H1 (cell line): ENCODE data around the gene FRZB. TPM values are rescaled to one million over a fixed set of nuclear protein-coding genes. Genes with fewer than 3 reads are reported as not detected.

ENCODE experiments used
- CTCF ChIA-PET: fragments of 300-600 bp; sonication (Branson Sonifier 250); formaldehyde crosslinking; loops from one replicate; lab custom pipeline; 2021; ENCODE audit not compliant: partially characterized antibody; lab: Charles Lee
- POLR2A ChIA-PET: fragments of 300-600 bp; sonication (Branson Sonifier 250); formaldehyde crosslinking; loops from one replicate; lab custom pipeline; 2021; ENCODE audit warnings: inconsistent platforms; ENCODE audit not compliant: partially characterized antibody; lab: Charles Lee
- DNase-seq, 2 experiments: peaks; one replicate each; pipeline versions ENCODE4 v3.0.0 to v3.0.0-alpha.2; 2010 to 2022; ENCODE audit warnings: low spot score in 2 of 2, low read depth in 1 of 2, mixed read lengths in 1 of 2
- FAIRE-seq: peaks from 2 replicates; lab custom pipeline; 2011; peaks lifted over from hg19 to GRCh38; lab: Jason Lieb, UNC
- H2AFZ ChIP-seq: 2 replicates; pipeline ENCODE4 v1.8.1; 2012; ENCODE audit warnings: low read length, inconsistent platforms
- H2AK5ac ChIP-seq: 2 replicates; pipeline ENCODE4 v1.6.1; 2013; ENCODE audit warnings: low read depth, low read length
- H2BK120ac ChIP-seq: replicated peaks from 2 replicates; pipeline ENCODE3; 2013; ENCODE audit warnings: low read depth, low read length, inconsistent platforms
- H2BK12ac ChIP-seq: 2 replicates; pipeline ENCODE4 v1.6.1; 2013; ENCODE audit warnings: low read depth, low read length
- H2BK15ac ChIP-seq: 2 replicates; pipeline ENCODE4 v1.6.1; 2013; ENCODE audit warnings: low read length
- H2BK20ac ChIP-seq: 2 replicates; pipeline ENCODE4 v1.6.1; 2013; ENCODE audit warnings: low read length
- H2BK5ac ChIP-seq: 2 replicates; pipeline ENCODE4 v1.6.1; 2013; ENCODE audit warnings: low read depth, low read length
- H3K14ac ChIP-seq: 2 replicates; pipeline ENCODE4 v1.6.1; 2013; ENCODE audit warnings: inconsistent platforms; ENCODE audit not compliant: insufficient read length
- H3K18ac ChIP-seq: 2 replicates; pipeline ENCODE4 v1.6.1; 2013; ENCODE audit warnings: low read length; ENCODE audit errors: extremely low read depth
- H3K23ac ChIP-seq: 2 replicates; pipeline ENCODE4 v1.6.1; 2013; ENCODE audit warnings: inconsistent platforms; ENCODE audit not compliant: insufficient read length
- H3K23me2 ChIP-seq: 2 replicates; pipeline ENCODE4 v1.6.1; 2013; ENCODE audit warnings: low read depth, low read length
- H3K27ac ChIP-seq: 2 replicates; pipeline ENCODE4 v1.6.1; 2011; ENCODE audit warnings: low read depth, low read length, inconsistent platforms
- H3K27me3 ChIP-seq, 4 experiments: replicated peaks in 1 of 4; 1 replicate in 1 of 4; 2 replicates in 3 of 4; pipeline versions ENCODE4 v1.6.1 to v1.8.1; 2011 to 2013; ENCODE audit warnings: low read length in 3 of 4, mild to moderate bottlenecking in 3 of 4, inconsistent platforms in 2 of 4, mixed read lengths in 2 of 4, moderate library complexity in 1 of 4; ENCODE audit not compliant: control insufficient read depth in 3 of 4, insufficient read depth in 3 of 4; ENCODE audit errors: extremely low read depth in 1 of 4
- H3K36me3 ChIP-seq, 4 experiments: 2 replicates each; pipeline versions ENCODE4 v1.6.1 to v1.8.1; 2011 to 2013; ENCODE audit warnings: mild to moderate bottlenecking in 4 of 4, low read length in 3 of 4, moderate library complexity in 2 of 4, control low read depth in 1 of 4, inconsistent platforms in 1 of 4; ENCODE audit not compliant: insufficient read depth in 4 of 4, control insufficient read depth in 2 of 4
- H3K4ac ChIP-seq: replicated peaks from 2 replicates; pipeline ENCODE3; 2013; ENCODE audit warnings: low read length, low read depth, mixed read lengths, inconsistent platforms; ENCODE audit not compliant: insufficient read length
- H3K4me1 ChIP-seq, 4 experiments: replicated peaks in 1 of 4; 1 replicate in 1 of 4; 2 replicates in 3 of 4; pipeline versions ENCODE4 v1.6.1 to v1.8.1; 2011 to 2013; ENCODE audit warnings: low read length in 3 of 4, inconsistent platforms in 2 of 4, mixed read lengths in 1 of 4; ENCODE audit not compliant: insufficient read depth in 4 of 4, control insufficient read depth in 3 of 4
- H3K4me2 ChIP-seq, 2 experiments: 2 replicates each; pipeline versions ENCODE4 v1.6.1 to v1.8.1; 2011 to 2013; ENCODE audit warnings: low read depth in 2 of 2, low read length in 2 of 2, control low read depth in 1 of 2, inconsistent platforms in 1 of 2, mild to moderate bottlenecking in 1 of 2; ENCODE audit not compliant: insufficient read depth in 1 of 2
- H3K4me3 ChIP-seq, 4 experiments: fragments of 200-600, 300-600 bp in 1 of 4; sonication (generic), shearing (Covaris generic), sonication (Bioruptor Twin) in 1 of 4; 2 replicates each; pipeline versions ENCODE4 v1.5.1 to v1.8.1; 2011 to 2016; ENCODE audit warnings: low read length in 4 of 4, low read depth in 3 of 4, control low read depth in 2 of 4, inconsistent platforms in 2 of 4, mild to moderate bottlenecking in 2 of 4, mixed read lengths in 1 of 4, moderate library complexity in 1 of 4; ENCODE audit not compliant: insufficient read depth in 2 of 4; ENCODE audit errors: extremely low read depth in 1 of 4
- H3K56ac ChIP-seq: replicated peaks from 2 replicates; pipeline ENCODE3; 2013; ENCODE audit warnings: low read depth, mild to moderate bottlenecking, mixed read lengths, low read length, inconsistent platforms; ENCODE audit not compliant: insufficient read length
- H3K79me1 ChIP-seq: 2 replicates; pipeline ENCODE4 v1.6.1; 2013; ENCODE audit warnings: low read depth, low read length, control low read depth
- H3K79me2 ChIP-seq, 2 experiments: 2 replicates each; pipeline versions ENCODE4 v1.6.1 to v1.8.1; 2012 to 2013; ENCODE audit warnings: low read length in 2 of 2, mild to moderate bottlenecking in 2 of 2, inconsistent platforms in 1 of 2; ENCODE audit not compliant: insufficient read depth in 2 of 2, control insufficient read depth in 1 of 2
- H3K9ac ChIP-seq, 4 experiments: replicated peaks in 1 of 4; 1 replicate in 1 of 4; 2 replicates in 3 of 4; pipeline versions ENCODE4 v1.6.1 to v1.8.1; 2011 to 2013; ENCODE audit warnings: low read depth in 3 of 4, low read length in 3 of 4, control low read depth in 2 of 4, mild to moderate bottlenecking in 2 of 4, moderate library complexity in 2 of 4, inconsistent platforms in 1 of 4; ENCODE audit errors: extremely low read depth in 1 of 4
- H3K9me3 ChIP-seq, 2 experiments: 2 replicates each; pipeline versions ENCODE4 v1.6.1 to v1.8.1; 2012 to 2013; ENCODE audit warnings: mild to moderate bottlenecking in 2 of 2, moderate library complexity in 2 of 2, control low read depth in 1 of 2, inconsistent platforms in 1 of 2, low read depth in 1 of 2, low read length in 1 of 2, mixed read lengths in 1 of 2; ENCODE audit not compliant: insufficient read depth in 2 of 2
- H4K20me1 ChIP-seq, 2 experiments: replicated peaks in 1 of 2; 2 replicates each; pipeline versions ENCODE3 to v1.8.1; 2011 to 2013; ENCODE audit warnings: inconsistent platforms in 2 of 2, low read length in 2 of 2, mild to moderate bottlenecking in 1 of 2; ENCODE audit not compliant: insufficient read depth in 2 of 2, control insufficient read depth in 1 of 2
- H4K5ac ChIP-seq: 2 replicates; pipeline ENCODE4 v1.6.1; 2013; ENCODE audit warnings: low read length, low read depth, mixed read lengths, inconsistent platforms; ENCODE audit not compliant: insufficient read length
- H4K8ac ChIP-seq: 2 replicates; pipeline ENCODE4 v1.8.0; 2013; ENCODE audit warnings: mild to moderate bottlenecking, moderate library complexity, low read length, inconsistent platforms; ENCODE audit not compliant: insufficient read depth; ENCODE audit errors: extremely low read depth
- H4K91ac ChIP-seq: replicated peaks from 2 replicates; pipeline ENCODE3; 2013; ENCODE audit warnings: low read length, mixed read lengths, inconsistent platforms; ENCODE audit not compliant: insufficient read length
- ASH2L ChIP-seq: fragments of 200-600, 300-600 bp; sonication (generic); IDR thresholded peaks from one replicate; pipeline ENCODE4 v1.7.1; 2017; ENCODE audit warnings: low read length
- CEBPB ChIP-seq: IDR thresholded peaks from 2 replicates; pipeline ENCODE4 v1.6.1; 2012; ENCODE audit warnings: low read depth, low read length
- CREB1 ChIP-seq: IDR thresholded peaks from 2 replicates; pipeline ENCODE4 v1.6.1; 2012; ENCODE audit warnings: inconsistent platforms
- FOSL1 ChIP-seq: IDR thresholded peaks from 2 replicates; pipeline ENCODE4 v1.6.1; 2011; ENCODE audit warnings: mild to moderate bottlenecking, low read depth, low read length, moderate library complexity; ENCODE audit not compliant: insufficient read depth
- GABPA ChIP-seq: IDR thresholded peaks from 2 replicates; pipeline ENCODE4 v1.6.1; 2011; ENCODE audit warnings: mild to moderate bottlenecking, low read length, moderate library complexity, borderline replicate concordance; ENCODE audit not compliant: insufficient read depth
- POLR2AphosphoS5 ChIP-seq: IDR thresholded peaks from 2 replicates; pipeline ENCODE4 v1.6.1; 2011; ENCODE audit warnings: low read depth, low read length
- SP4 ChIP-seq: IDR thresholded peaks from 2 replicates; pipeline ENCODE4 v1.6.1; 2012; ENCODE audit warnings: low read length, inconsistent platforms
- WGBS, 2 experiments: shearing (Covaris generic) in 1 of 2; methylation state at CpG; one replicate each; pipeline versions ENCODE4 v1.1.6 to v1.1.7; 2013 to 2015; ENCODE audit warnings: low lambda C conversion rate in 2 of 2, mixed read lengths in 2 of 2, inconsistent platforms in 1 of 2, low coverage in 1 of 2, missing lambda C conversion rate in 1 of 2; ENCODE audit not compliant: insufficient replicate concordance in 2 of 2, insufficient coverage in 1 of 2, insufficient read length in 1 of 2; ENCODE audit errors: extremely low coverage in 1 of 2, missing lambda C conversion rate in 1 of 2; 5-methylcytosine and 5-hydroxymethylcytosine counted together
- polyA plus RNA-seq, 7 experiments: library from polyadenylated mRNA; depleted of rRNA in 3 of 7; stranded (reverse) in 5 of 7; unstranded in 2 of 7; fragments of >200 nt in 5 of 7; fragments of 200-250 nt in 2 of 7; gene quantifications; 1 replicate in 5 of 7; 2 replicates in 1 of 7; 4 replicates in 1 of 7; pipeline versions ENCODE4 v1.2.1 to v1.2.3, GENCODE V29; 2011 to 2013; ENCODE audit warnings: missing spikeins in 2 of 7, mixed read lengths in 2 of 7
- total RNA-seq: library from RNA; stranded (reverse); fragmentation: NEBNext Ultra II Directional; extraction: Animal tissue kit (Norgen Biotek cat#: 25700); gene quantifications from 2 replicates; pipeline ENCODE4 v1.2.1, GENCODE V29; 2021

Gene FRZB
- total and polyA plus RNA-seq, 2 of the 8 experiments (the other 6 are each of a cell fraction or from before 2014, with no cell fraction given): 4.4 to 4.6 TPM

- no peak for TF ChIP-seq ASH2L
- TF ChIP-seq SP4: no peak
- no peak for TF ChIP-seq CEBPB
- no peak for TF ChIP-seq GABPA
- TF ChIP-seq POLR2AphosphoS5: no peak
- no peak for TF ChIP-seq FOSL1
- TF ChIP-seq CREB1: no peak
- Histone ChIP-seq H2BK12ac (no peak overlapping the region), H3K23ac (no peak overlapping the region), H3K9ac (no peak overlapping the region), H4K20me1 (no peaks in the 10 kb centered on the region), H2BK5ac (no peak overlapping the region), H4K91ac (no peak overlapping the region), H3K18ac (no peak overlapping the region), H3K4me2 (no peak overlapping the region), H3K4me1 (peaks cover 0 to 5% (median 0%) of the 10 kb centered on the region in 4 experiments; a peak in 2 of 7 replicates), H2BK20ac (no peak overlapping the region), H3K27ac (no peak overlapping the region), H2BK120ac (no peak overlapping the region), H3K56ac (no peak overlapping the region), H3K4ac (no peak overlapping the region), H4K5ac (no peak overlapping the region), H3K79me2 (no peaks in the 10 kb centered on the region), H3K27me3 (no peaks in the 10 kb centered on the region), H2AK5ac (no peak overlapping the region), H3K79me1 (no peaks in the 10 kb centered on the region), H3K9me3 (no peaks in the 10 kb centered on the region), H3K4me3 (no peak overlapping the region), H4K8ac (no peak overlapping the region), H2AFZ (no peak overlapping the region), H3K36me3 (no peaks in the 10 kb centered on the region), H2BK15ac (no peak overlapping the region), H3K14ac (no peak overlapping the region), H3K23me2 (no peaks in the 10 kb centered on the region; the same call in 1 of the 2 replicates)
- ChIA-PET CTCF (interaction anchor here (1.1 to 3.6 kb wide), 5 partner anchors 10 to 68 kb away, joined by 3 to 19 read pairs (median 4); no protein-coding TSS in a partner anchor), POLR2A (no interaction called here)
- no peak for FAIRE-seq
- DNase-seq: no peak
- 81% methylated on average over 1 of the region's 1 CpG; no CpG with 5 or more reads in 1 of the 2 experiments for WGBS, 2 experiments
Measured at GRCh38 chr2:182852801-182853200, 13.6 kb downstream of the FRZB start.
